KMS-11 (cell line): ENCODE results near the gene WNK3.

ENCODE experiments used
- H2AFZ ChIP-seq: fragments of 200-600 bp; sonication (generic); 2 replicates; pipeline ENCODE4 v1.6.1; 2016; ENCODE audit warnings: antibody characterized with exemption, mixed run types, low read depth
- H3K27ac ChIP-seq: fragments of 200-600 bp; sonication (generic); 2 replicates; pipeline ENCODE4 v1.6.1; 2016; ENCODE audit warnings: mild to moderate bottlenecking, mixed run types
- H3K27me3 ChIP-seq: fragments of 200-600 bp; sonication (generic); 2 replicates; pipeline ENCODE4 v1.6.1; 2017; ENCODE audit warnings: mild to moderate bottlenecking, low read depth, mixed run types, moderate library complexity; ENCODE audit not compliant: insufficient read depth
- H3K36me3 ChIP-seq: fragments of 200-600 bp; sonication (generic); 2 replicates; pipeline ENCODE4 v1.6.1; 2017; ENCODE audit warnings: mild to moderate bottlenecking, mixed run types; ENCODE audit not compliant: insufficient read depth
- H3K4me1 ChIP-seq: fragments of 200-600 bp; sonication (generic); 2 replicates; pipeline ENCODE4 v1.6.1; 2016; ENCODE audit warnings: mild to moderate bottlenecking, low read depth, mixed run types; ENCODE audit not compliant: poor library complexity, severe bottlenecking
- H3K4me2 ChIP-seq: fragments of 200-600 bp; sonication (generic); 2 replicates; pipeline ENCODE4 v1.7.0; 2016; ENCODE audit warnings: mild to moderate bottlenecking, mixed run types
- H3K4me3 ChIP-seq: fragments of 200-600 bp; sonication (generic); IDR thresholded peaks from 2 replicates; pipeline ENCODE4 v1.6.1; 2017; ENCODE audit warnings: low read depth, low read length, mixed read lengths; ENCODE audit not compliant: insufficient read depth
- H3K79me2 ChIP-seq: fragments of 200-600 bp; sonication (generic); 2 replicates; pipeline ENCODE4 v1.6.1; 2016; ENCODE audit warnings: low read depth, mixed run types; ENCODE audit not compliant: insufficient read depth
- H3K9ac ChIP-seq: fragments of 200-600 bp; sonication (generic); 2 replicates; pipeline ENCODE4 v1.6.1; 2016; ENCODE audit warnings: mild to moderate bottlenecking, mixed run types
- H4K20me1 ChIP-seq: fragments of 200-600 bp; sonication (generic); 2 replicates; pipeline ENCODE4 v1.6.1; 2016; ENCODE audit warnings: mild to moderate bottlenecking, mixed run types; ENCODE audit not compliant: insufficient read depth
- TF ChIP-seq, protein P1 (sequence below): fragments of 200-600 bp; sonication (generic); conservative IDR thresholded peaks from 2 replicates; pipeline ENCODE4 v1.6.1; 2017; ENCODE audit warnings: low read depth, mild to moderate bottlenecking, antibody characterized with exemption, low read length, moderate library complexity, mixed read lengths

Gene WNK3

DNA sequence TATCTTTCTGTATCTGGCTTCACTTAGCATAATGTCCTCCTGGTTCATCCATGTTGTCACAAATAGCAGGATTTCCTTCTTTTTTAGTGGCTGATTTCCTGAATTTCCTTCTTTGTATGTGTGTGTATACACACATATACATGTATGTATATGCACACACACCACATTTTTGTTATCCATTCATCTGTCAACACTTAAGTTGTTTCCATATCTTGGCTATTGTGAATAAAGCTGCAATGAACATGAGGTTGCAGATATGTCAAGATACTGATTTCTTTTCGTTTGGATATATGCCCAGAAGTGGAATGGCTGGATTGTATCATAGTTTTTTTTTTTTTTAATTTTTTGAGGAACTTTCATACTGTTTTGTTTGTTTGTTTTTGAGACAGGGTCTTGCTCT, 76.2 kb downstream of the WNK3 start:
- H3K9ac ChIP-seq = no peak overlapping the region
- TF ChIP-seq, protein P1, sequence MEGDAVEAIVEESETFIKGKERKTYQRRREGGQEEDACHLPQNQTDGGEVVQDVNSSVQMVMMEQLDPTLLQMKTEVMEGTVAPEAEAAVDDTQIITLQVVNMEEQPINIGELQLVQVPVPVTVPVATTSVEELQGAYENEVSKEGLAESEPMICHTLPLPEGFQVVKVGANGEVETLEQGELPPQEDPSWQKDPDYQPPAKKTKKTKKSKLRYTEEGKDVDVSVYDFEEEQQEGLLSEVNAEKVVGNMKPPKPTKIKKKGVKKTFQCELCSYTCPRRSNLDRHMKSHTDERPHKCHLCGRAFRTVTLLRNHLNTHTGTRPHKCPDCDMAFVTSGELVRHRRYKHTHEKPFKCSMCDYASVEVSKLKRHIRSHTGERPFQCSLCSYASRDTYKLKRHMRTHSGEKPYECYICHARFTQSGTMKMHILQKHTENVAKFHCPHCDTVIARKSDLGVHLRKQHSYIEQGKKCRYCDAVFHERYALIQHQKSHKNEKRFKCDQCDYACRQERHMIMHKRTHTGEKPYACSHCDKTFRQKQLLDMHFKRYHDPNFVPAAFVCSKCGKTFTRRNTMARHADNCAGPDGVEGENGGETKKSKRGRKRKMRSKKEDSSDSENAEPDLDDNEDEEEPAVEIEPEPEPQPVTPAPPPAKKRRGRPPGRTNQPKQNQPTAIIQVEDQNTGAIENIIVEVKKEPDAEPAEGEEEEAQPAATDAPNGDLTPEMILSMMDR = no peak
- no peaks in the 10 kb centered on the region for H3K36me3 ChIP-seq
- H3K4me2 ChIP-seq = no peak overlapping the region
- no peak overlapping the region for H2AFZ ChIP-seq
- no peaks in the 10 kb centered on the region for H4K20me1 ChIP-seq
- no peaks in the 10 kb centered on the region for H3K27me3 ChIP-seq
- H3K79me2 ChIP-seq = no peaks in the 10 kb centered on the region
- H3K4me1 ChIP-seq = no peaks in the 10 kb centered on the region
- H3K27ac ChIP-seq = no peak overlapping the region
- H3K4me3 ChIP-seq = no peak overlapping the region

DNA sequence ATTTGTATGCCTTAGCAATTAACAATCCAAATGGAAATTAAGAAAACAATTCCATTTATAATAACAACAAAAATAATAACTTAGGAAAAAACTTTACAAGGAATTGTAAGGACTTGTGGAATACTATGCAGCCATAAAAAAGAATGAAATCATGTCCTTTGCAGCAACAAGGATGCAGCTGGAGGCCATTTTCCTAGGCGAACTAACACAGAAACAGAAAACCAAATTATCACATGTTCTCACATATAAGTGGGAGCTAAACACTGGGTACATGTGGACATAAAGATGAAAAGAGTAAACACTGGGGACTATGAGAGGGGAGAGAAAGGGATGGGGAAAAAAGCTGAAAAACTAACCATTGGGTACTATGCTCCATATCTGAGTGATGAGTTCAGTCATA, 77.4 kb downstream of the WNK3 start:
- H3K4me2 ChIP-seq = no peak overlapping the region
- H3K4me1 ChIP-seq = no peaks in the 10 kb centered on the region
- no peak overlapping the region for H2AFZ ChIP-seq
- H3K27ac ChIP-seq = no peak overlapping the region
- no peak overlapping the region for H3K4me3 ChIP-seq
- H4K20me1 ChIP-seq = no peaks in the 10 kb centered on the region
- TF ChIP-seq, protein P1 = no peak
- H3K79me2 ChIP-seq = no peaks in the 10 kb centered on the region
- H3K9ac ChIP-seq = no peak overlapping the region
- H3K36me3 ChIP-seq = no peaks in the 10 kb centered on the region
- H3K27me3 ChIP-seq = no peaks in the 10 kb centered on the region

DNA sequence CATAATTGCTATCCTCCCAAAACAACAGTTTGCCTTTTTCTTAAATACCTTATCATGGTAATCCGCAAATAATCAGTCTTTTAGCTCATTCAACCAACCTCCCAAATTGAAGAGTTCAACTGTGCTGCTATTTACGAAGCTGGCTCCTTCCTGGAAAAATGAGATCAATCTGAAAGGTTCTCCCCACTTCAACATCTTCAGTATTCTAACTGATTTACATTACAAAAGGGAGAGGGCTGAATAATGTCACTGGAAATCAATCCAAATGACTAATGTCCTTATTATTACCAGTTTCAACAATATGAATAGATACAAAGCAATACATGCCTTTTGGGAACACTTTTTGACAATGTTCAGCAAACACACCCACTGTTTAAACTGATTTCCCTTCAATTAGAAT, 86.2 kb downstream of the WNK3 start:
- H3K27ac ChIP-seq = no peak overlapping the region
- no peak overlapping the region for H3K9ac ChIP-seq
- no peak overlapping the region for H3K4me3 ChIP-seq
- H3K4me2 ChIP-seq = no peak overlapping the region
- no peaks in the 10 kb centered on the region for H3K4me1 ChIP-seq
- TF ChIP-seq, protein P1 = no peak
- no peaks in the 10 kb centered on the region for H4K20me1 ChIP-seq
- H2AFZ ChIP-seq = no peak overlapping the region
- no peaks in the 10 kb centered on the region for H3K79me2 ChIP-seq
- H3K27me3 ChIP-seq = no peaks in the 10 kb centered on the region
- H3K36me3 ChIP-seq = no peaks in the 10 kb centered on the region

DNA sequence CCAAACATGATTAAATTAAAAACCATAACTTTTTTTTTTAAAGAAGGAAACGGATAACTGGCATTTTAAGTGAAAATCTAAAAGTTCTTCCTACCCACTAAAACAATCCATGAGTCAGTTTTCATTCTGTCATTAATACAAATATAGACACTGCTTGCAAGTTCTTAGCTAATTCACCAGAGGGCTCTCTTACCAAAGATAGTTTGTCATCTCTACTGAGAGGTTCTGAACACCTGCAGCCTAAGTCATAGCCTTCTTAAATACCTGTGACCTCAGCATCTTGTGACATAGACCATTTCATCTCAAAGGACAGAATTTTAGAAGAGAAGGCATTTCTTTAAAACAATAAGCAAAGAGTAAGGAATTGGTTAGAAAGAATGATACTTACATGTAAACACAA, 109.5 kb downstream of the WNK3 start:
- Histone ChIP-seq H3K27me3 (no peaks in the 10 kb centered on the region), H3K79me2 (no peaks in the 10 kb centered on the region), H3K4me3 (no peak overlapping the region), H3K4me2 (no peak overlapping the region), H4K20me1 (no peaks in the 10 kb centered on the region), H3K27ac (no peak overlapping the region; the same call in 1 of the 2 replicates), H3K9ac (no peak overlapping the region), H3K4me1 (peaks cover 37% of the 10 kb centered on the region), H2AFZ (no peak overlapping the region), H3K36me3 (no peaks in the 10 kb centered on the region)
- TF ChIP-seq, protein P1 = peak; percentile 62
